ENCODE data around the gene ASB1. TPM values are rescaled to one million over a fixed set of nuclear protein-coding genes. Genes with fewer than 3 reads are reported as not detected.

Gene ASB1
- total RNA-seq, 4 donors from 2014 or later = 3.9 to 17.7 (median 8.9) TPM

DNA sequence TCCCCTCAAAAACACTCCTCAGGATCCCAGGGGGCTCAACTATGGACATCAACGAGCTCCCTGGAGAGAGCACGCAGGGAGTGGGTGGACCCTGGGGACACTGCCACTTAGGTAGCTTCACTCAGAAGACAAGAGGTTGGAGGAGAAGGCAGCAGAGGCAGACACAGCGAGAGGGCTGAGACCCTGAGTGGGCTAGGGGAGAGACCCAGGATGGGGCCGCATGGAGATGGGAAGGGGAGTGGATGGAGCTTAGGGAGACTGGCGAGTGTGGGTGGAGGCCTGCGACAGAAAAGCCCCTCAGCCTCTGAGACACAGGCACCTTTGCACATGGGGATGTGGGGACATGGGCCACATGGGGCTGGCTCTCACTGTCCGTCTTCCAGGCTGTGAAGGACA is 70.9 kb downstream of the ASB1 start:
- intact Hi-C loops (cut with DNase I) = no loop called here
- Histone ChIP-seq H3K36me3 (no peaks in the 10 kb centered on the region), H3K9me3 (no peaks in the 10 kb centered on the region), H3K27ac (no peak overlapping the region), H3K4me3 (no peak overlapping the region), H3K27me3 (no peaks in the 10 kb centered on the region), H3K4me1 (no peaks in the 10 kb centered on the region)
- no peak for TF ChIP-seq POLR2A (IDR thresholded peaks at IDR 0.05)
- TF ChIP-seq, protein P1, sequence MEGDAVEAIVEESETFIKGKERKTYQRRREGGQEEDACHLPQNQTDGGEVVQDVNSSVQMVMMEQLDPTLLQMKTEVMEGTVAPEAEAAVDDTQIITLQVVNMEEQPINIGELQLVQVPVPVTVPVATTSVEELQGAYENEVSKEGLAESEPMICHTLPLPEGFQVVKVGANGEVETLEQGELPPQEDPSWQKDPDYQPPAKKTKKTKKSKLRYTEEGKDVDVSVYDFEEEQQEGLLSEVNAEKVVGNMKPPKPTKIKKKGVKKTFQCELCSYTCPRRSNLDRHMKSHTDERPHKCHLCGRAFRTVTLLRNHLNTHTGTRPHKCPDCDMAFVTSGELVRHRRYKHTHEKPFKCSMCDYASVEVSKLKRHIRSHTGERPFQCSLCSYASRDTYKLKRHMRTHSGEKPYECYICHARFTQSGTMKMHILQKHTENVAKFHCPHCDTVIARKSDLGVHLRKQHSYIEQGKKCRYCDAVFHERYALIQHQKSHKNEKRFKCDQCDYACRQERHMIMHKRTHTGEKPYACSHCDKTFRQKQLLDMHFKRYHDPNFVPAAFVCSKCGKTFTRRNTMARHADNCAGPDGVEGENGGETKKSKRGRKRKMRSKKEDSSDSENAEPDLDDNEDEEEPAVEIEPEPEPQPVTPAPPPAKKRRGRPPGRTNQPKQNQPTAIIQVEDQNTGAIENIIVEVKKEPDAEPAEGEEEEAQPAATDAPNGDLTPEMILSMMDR (IDR thresholded peaks at IDR 0.05) = no peak
- no peak for DNase-seq
- WGBS, 2 donors = 89 to 94% methylated on average over 6 to 7 of the region's 7 CpGs

DNA sequence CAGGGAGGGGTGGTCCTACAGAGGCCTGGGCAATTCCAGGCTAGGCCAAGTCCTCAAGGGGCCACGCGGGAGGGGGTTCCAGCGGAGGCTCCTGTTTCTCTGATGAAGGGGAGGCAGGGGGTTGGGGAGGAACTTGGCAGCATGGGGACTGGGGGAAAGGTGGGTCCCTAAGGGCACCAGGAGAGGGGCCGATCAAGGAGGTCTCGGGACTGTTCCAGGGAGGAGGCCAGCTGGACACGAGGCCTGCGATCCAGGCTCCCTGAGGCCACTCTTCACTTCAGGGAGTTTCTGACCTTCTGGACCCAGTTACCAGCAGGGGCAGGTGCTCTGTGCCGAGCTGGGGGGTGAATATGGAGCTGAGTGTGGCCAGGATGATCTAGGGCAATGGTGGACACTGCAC is 71.5 kb downstream of the ASB1 start:
- Histone ChIP-seq H3K27me3 (no peaks in the 10 kb centered on the region), H3K4me1 (no peaks in the 10 kb centered on the region), H3K27ac (no peak overlapping the region), H3K36me3 (no peaks in the 10 kb centered on the region), H3K4me3 (no peak overlapping the region), H3K9me3 (no peaks in the 10 kb centered on the region)
- TF ChIP-seq, protein P1 (IDR thresholded peaks at IDR 0.05) = no peak
- no peak for TF ChIP-seq POLR2A (IDR thresholded peaks at IDR 0.05)
- no peak for DNase-seq
- 83 to 89% methylated on average over 7 of the region's 8 CpGs for WGBS, 2 donors
- intact Hi-C loops (cut with DNase I) = no loop called here

DNA sequence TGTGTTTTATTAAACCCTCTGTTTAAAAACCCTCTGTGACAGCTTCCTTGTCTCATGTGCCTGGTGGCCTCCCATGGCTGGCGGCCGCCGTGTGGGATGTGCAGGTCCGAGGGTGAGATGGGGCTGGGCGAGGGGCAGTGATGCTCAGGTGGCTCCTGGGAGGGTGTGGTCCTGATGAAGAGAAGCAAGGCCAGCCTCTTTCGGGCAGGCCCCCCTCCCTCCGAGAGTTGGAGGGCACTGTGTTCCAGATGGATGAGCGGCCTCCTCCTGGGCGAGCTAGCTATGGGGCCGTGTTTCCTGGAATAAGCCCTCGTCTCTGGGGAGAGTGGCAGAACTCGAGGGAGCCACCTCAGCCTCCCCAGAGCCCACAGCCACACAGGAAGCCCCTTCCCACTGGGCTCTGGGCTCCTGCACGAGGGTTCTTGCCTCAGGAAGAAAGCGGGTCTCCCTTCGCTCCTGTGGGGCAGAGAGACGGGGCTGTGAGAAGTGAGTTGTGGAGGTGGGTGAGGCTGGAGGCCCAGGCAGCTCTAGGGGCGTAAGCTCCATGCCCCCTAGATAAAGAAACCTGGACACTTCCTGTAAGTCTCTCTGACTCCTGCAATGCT is 72.1 kb downstream of the ASB1 start:
- no peak for DNase-seq
- H3K27ac ChIP-seq = no peak overlapping the region
- no peaks in the 10 kb centered on the region for H3K36me3 ChIP-seq
- H3K4me1 ChIP-seq = no peaks in the 10 kb centered on the region
- 90 to 100% methylated on average over 1 to 9 of the region's 17 CpGs for WGBS, 2 donors
- H3K27me3 ChIP-seq = no peaks in the 10 kb centered on the region
- H3K4me3 ChIP-seq = no peak overlapping the region
- intact Hi-C loops (cut with DNase I) = no loop called here
- no peaks in the 10 kb centered on the region for H3K9me3 ChIP-seq
- no peak for TF ChIP-seq POLR2A (IDR thresholded peaks at IDR 0.05)
- TF ChIP-seq, protein P1 (IDR thresholded peaks at IDR 0.05) = no peak

GRCh38 chr2:238499731-238500580 is 73.2 kb downstream of the ASB1 start:
- no peak for DNase-seq
- TF ChIP-seq, protein P1 (IDR thresholded peaks at IDR 0.05) = no peak
- TF ChIP-seq POLR2A (IDR thresholded peaks at IDR 0.05) = no peak
- H3K4me3 ChIP-seq = no peak overlapping the region
- WGBS, 2 donors = 75 to 81% methylated on average over 7 to 15 of the region's 21 CpGs
- no peaks in the 10 kb centered on the region for H3K27me3 ChIP-seq
- no peaks in the 10 kb centered on the region for H3K4me1 ChIP-seq
- no peaks in the 10 kb centered on the region for H3K9me3 ChIP-seq
- H3K36me3 ChIP-seq = no peaks in the 10 kb centered on the region
- H3K27ac ChIP-seq = no peak overlapping the region
- intact Hi-C loops (cut with DNase I) = no loop called here

DNA sequence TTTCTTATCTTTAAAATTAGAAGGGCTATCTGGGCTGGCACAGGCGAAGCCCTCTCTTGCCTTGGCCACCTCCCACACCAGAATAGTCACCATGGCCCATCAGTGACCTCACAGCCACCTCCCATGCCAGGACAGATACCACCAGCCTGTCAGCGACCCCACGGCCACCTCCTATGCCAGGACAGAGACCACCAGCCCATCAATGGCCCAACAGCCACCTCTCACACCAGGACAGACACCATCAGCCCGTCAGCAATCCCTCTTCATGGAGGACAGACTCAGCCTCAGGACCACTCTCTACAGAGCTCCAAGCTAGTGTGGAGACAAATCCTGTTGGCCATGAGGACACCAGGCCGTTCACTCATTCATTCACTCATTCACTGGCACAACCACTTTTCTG is 74.6 kb downstream of the ASB1 start:
- H3K27me3 ChIP-seq = no peaks in the 10 kb centered on the region
- no peaks in the 10 kb centered on the region for H3K4me1 ChIP-seq
- TF ChIP-seq, protein P1 (IDR thresholded peaks at IDR 0.05) = no peak
- no peak for TF ChIP-seq POLR2A (IDR thresholded peaks at IDR 0.05)
- WGBS, 2 donors = 59 to 82% methylated on average over 3 to 4 of the region's 5 CpGs
- H3K27ac ChIP-seq = no peak overlapping the region
- DNase-seq = no peak
- no peaks in the 10 kb centered on the region for H3K36me3 ChIP-seq
- H3K4me3 ChIP-seq = no peak overlapping the region
- intact Hi-C loops (cut with DNase I) = no loop called here
- no peaks in the 10 kb centered on the region for H3K9me3 ChIP-seq

All from esophagus squamous epithelium (tissue), 5 donors.